Raji (cell line): ENCODE data around the gene NUB1.

Source experiments
- POLR2A ChIP-seq: IDR thresholded peaks from 2 replicates; pipeline ENCODE4 v1.6.1; 2011; ENCODE audit warnings: low read depth, low read length, control low read depth; ENCODE audit not compliant: insufficient read depth

The NUB1 gene

DNA sequence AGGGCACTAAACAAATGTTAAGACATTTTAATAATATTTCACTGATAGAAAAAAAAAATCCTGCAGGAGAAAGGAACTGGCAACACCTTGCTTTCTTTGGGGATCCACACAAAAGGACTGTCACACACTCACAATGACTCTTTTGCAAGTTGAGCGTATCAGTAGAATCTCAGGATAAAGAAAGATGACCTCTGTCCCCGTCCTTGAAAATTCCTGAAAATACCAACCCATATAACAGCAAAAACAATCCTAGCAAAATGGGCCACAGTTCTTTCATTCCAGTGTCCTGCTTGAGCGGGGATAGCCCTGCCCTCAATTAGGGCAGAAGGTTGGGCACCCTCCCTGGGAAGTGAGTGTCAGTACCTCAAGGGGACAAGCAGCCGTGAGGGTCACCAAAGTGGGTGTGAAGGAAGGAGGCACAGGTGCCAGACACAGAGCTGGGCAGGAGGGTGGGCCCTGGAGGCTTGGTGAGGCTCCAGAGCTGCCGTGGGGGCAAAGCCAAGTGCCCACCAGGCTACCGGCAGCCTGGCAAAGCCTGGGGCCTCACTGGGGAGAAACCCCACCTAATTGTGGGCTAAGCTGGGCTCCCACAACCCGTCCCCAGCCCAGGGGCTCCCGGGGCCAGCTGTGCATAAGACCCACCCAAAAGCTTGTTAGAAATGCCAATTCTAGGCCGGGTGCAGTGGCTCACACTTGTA lies 65.4 kb downstream of the NUB1 start:
- TF ChIP-seq POLR2A, result no peak

DNA sequence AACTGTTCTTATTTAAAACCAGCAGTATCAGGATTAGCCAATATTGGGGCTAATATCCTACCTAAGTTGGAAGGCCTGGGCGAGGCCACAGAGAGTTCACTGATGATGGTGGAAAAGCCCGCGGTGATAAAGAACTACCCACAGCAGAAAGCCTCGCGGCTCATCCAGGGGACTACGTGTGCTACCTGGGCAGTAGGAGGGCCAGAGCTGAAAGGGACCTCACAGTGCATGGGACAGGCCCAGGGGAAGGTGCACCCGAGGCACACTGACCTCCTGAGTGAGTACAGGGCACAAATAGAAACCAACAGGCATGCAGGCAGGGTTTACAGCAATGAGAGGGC lies 66.9 kb downstream of the NUB1 start:
- no peak for TF ChIP-seq POLR2A

DNA sequence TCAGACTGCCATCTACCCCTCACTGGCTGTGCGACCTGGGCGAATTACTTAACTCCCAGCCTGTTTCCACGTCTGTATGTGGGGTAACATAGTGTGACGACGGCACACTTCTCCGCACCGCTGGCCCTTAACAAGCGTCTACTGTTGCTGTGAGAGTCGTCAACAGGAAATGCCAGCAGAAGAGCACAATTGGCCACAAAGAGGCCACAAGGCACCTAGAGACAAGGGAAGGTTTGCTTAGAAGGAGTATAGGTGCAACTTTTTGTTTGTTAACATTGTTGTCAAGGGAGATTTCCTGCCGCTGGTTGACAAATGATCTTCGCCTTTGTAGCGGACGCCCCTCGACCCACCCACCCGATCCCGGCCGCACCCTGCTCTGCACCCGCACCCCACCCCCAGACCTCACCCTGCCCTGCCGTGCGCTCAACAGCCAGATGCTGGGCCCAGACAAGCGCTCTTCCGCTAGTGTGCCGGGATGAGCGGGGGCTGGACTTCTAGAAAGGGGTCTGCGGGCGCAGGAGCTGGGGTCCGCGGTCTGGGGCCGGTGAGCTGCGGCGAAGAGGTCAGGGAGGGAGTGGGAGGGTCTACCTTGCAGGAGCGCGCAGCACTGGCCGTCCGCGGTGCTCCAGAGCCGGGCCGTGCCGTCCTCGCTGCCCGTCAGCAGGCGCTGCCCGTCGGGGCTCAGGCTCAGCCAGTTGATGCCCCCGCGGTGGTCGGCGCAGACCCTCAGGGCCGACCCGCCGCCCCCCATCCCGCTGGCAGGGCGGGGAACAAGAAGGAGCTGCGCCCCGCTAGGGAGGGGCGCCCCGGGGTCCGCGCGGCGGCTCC lies 67.4 kb downstream of the NUB1 start:
- no peak for TF ChIP-seq POLR2A

- TF ChIP-seq POLR2A, result no peak
These were observed 68.2 kb downstream of the NUB1 start, which contains the start of gene WDR86 for GRCh38 chr7:151409667-151410404. Gene WDR86, minus strand, starts transcription at chr7:151410038. Its CDS starts 449 bp downstream, at chr7:151409589.

GRCh38 chr7:151410405-151411390 lies 69.1 kb downstream of the NUB1 start:
- no peak for TF ChIP-seq POLR2A

DNA sequence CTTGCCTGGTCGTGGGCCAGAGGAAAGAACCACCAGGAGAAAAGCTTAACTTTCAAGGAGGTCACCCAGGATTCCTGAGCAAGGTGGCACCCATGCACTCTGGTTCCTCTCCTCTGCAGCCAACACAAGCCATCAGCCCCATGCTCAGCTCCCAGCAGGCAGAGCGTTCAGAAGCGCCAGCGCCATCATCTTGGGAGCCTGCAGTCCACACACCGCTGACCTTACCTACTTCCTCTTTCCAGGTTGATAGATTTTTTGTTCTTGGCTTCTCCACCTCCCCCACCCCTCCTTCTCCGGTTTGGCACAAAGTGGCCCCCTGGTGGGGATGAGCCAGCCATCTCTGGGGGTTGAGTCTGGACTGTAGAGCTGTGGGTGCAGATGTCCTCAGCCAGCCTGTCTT lies 69.9 kb downstream of the NUB1 start:
- TF ChIP-seq POLR2A, result no peak

GRCh38 chr7:151412318-151412717 lies 70.7 kb downstream of the NUB1 start:
- no peak for TF ChIP-seq POLR2A

- no peak for TF ChIP-seq POLR2A
These were observed 71.6 kb downstream of the NUB1 start for GRCh38 chr7:151413241-151413640.

DNA sequence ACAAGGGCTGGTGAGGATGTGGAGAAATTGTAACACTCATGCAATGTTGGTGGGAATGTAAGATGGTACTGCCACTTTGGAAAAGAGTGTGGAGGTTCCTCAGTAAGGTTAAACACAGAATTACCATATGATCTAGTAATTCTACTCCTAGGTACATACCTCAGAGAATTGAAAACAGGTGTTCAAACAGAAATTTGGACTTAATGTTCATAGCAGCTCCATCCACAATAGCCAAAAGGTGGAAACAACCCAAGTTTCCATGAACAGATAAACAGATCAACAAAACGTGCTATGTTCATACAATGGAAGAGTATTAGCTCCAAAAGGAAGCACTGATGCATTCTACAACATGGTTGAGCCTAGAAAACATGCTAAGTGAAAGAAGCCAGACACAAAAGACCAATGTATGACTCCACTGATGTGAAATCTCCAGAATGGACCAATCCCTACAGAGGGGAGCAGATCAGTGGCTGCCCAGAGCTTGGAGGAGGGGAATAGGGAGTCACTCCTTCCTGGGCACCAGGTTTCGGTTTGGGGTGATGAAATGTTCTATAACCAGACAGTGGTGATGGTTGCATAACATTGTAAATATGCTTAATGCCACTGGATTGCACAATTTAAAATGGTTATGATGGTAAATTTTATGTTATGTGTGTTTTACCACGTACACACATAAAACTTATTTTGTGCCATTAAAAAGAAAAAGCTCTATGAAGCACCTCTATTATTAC lies 73.9 kb downstream of the NUB1 start:
- no peak for TF ChIP-seq POLR2A

- TF ChIP-seq POLR2A, result no peak
These were observed 74.7 kb downstream of the NUB1 start for GRCh38 chr7:151416112-151416940.

DNA sequence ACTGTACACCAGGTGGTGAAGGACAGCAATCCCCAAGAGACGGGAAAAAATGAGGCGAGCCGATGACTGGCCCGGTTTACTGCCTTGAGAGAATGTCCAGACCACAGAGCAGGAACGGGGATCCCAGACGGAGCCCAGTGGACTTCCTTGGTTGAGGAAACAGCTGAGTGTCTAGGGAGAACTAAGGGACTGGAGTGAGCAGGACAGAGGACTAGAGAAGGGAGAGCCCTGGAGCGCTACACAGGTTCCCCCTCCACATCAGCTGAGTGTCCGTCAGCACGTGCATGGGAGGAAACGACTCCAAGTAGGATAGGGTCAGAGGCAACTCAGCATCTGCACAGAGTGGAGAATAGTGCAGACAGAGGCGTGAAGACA lies 75.3 kb downstream of the NUB1 start:
- no peak for TF ChIP-seq POLR2A

- no peak for TF ChIP-seq POLR2A
These were observed 78.5 kb downstream of the NUB1 start for GRCh38 chr7:151420144-151420543.

GRCh38 chr7:151422212-151422611 lies 80.6 kb downstream of the NUB1 start:
- no peak for TF ChIP-seq POLR2A
